Right lobe of liver (tissue), 4 donors: ENCODE measurements around the gene ERBB4.

Experiments
- POLR2A ChIP-seq: fragments of 450-650 bp; IDR thresholded peaks from one replicate; pipeline ENCODE4 v1.6.1; 2017; ENCODE audit warnings: antibody characterized with exemption, mild to moderate bottlenecking
- TF ChIP-seq, protein P1 (sequence below), 4 donors: fragments of 200-600 bp in 3 of 4; fragments of 450-650 bp in 1 of 4; IDR thresholded peaks; one replicate each; pipeline versions ENCODE4 v1.5.1 to v1.8.0; 2016 to 2022; ENCODE audit warnings: antibody characterized with exemption in 4 of 4, mild to moderate bottlenecking in 2 of 4
- donor health status: DM: no; HTN: no; CAD: no.
- donor health status: DM: no; HTN: no; CAD: no.
- donor health status: DM: no; HTN: yes; CAD: no.

- no peak for TF ChIP-seq POLR2A
- TF ChIP-seq, protein P1, sequence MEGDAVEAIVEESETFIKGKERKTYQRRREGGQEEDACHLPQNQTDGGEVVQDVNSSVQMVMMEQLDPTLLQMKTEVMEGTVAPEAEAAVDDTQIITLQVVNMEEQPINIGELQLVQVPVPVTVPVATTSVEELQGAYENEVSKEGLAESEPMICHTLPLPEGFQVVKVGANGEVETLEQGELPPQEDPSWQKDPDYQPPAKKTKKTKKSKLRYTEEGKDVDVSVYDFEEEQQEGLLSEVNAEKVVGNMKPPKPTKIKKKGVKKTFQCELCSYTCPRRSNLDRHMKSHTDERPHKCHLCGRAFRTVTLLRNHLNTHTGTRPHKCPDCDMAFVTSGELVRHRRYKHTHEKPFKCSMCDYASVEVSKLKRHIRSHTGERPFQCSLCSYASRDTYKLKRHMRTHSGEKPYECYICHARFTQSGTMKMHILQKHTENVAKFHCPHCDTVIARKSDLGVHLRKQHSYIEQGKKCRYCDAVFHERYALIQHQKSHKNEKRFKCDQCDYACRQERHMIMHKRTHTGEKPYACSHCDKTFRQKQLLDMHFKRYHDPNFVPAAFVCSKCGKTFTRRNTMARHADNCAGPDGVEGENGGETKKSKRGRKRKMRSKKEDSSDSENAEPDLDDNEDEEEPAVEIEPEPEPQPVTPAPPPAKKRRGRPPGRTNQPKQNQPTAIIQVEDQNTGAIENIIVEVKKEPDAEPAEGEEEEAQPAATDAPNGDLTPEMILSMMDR (IDR thresholded peaks at IDR 0.05), result no peak
Measured at GRCh38 chr2:211741966-211742365, 796.6 kb downstream of the ERBB4 start.
